ENCODE data around the gene PTPRN2. TPM values are rescaled to one million over a fixed set of nuclear protein-coding genes. Genes with fewer than 3 reads are reported as not detected.

PTPRN2 gene
- polyA plus RNA-seq, 1 experiment, result 0.02 TPM

- ChIA-PET POLR2A (no interaction called here), CTCF (no interaction called here)
- Histone ChIP-seq H3K27me3 (ENCODE audit: control insufficient read depth, insufficient read depth, low read length) (no peaks in the 10 kb centered on the region), H3K4me3 (ENCODE audit: low read depth, low read length) (no peak overlapping the region), H3K9me3 (ENCODE audit: control insufficient read depth, insufficient read depth, low read length) (peaks cover 43% of the 10 kb centered on the region), H3K27ac (ENCODE audit: low read depth, low read length) (no peak overlapping the region)
- TF ChIP-seq, protein P1, sequence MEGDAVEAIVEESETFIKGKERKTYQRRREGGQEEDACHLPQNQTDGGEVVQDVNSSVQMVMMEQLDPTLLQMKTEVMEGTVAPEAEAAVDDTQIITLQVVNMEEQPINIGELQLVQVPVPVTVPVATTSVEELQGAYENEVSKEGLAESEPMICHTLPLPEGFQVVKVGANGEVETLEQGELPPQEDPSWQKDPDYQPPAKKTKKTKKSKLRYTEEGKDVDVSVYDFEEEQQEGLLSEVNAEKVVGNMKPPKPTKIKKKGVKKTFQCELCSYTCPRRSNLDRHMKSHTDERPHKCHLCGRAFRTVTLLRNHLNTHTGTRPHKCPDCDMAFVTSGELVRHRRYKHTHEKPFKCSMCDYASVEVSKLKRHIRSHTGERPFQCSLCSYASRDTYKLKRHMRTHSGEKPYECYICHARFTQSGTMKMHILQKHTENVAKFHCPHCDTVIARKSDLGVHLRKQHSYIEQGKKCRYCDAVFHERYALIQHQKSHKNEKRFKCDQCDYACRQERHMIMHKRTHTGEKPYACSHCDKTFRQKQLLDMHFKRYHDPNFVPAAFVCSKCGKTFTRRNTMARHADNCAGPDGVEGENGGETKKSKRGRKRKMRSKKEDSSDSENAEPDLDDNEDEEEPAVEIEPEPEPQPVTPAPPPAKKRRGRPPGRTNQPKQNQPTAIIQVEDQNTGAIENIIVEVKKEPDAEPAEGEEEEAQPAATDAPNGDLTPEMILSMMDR (IDR thresholded peaks at IDR 0.05; ENCODE audit: low read depth, low read length), result no peak
- no peak for DNase-seq (ENCODE audit: low read depth, low spot score)
These were observed 26.0 kb downstream of the PTPRN2 start for GRCh38 chr7:158561659-158562058.

DNA sequence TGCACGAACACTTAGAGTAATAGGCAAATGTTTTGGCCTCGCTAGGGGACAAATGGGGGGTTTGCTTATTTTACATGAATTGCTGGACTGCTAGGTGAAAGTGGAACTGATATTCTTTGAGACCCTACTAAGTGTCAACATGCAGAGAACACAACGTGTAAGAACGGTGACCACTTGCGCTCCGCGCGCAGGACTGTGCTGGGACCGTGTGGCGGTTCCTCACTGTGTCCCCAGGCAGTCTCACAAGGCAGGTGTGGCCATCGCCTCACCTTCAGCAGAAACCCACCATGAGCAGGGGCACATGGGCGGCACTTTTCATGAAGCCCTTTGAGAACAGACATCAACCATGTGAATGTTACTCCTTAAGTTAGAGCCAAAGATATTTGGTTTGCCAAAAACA, 27.2 kb downstream of the PTPRN2 start:
- H3K9me3 ChIP-seq (ENCODE audit: control insufficient read depth, insufficient read depth, low read length), result peaks cover 53% of the 10 kb centered on the region
- no peak for DNase-seq (ENCODE audit: low read depth, low spot score)
- no peaks in the 10 kb centered on the region for H3K27me3 ChIP-seq (ENCODE audit: control insufficient read depth, insufficient read depth, low read length)
- ChIA-PET POLR2A (no interaction called here), CTCF (no interaction called here)
- H3K27ac ChIP-seq (ENCODE audit: low read depth, low read length), result no peak overlapping the region
- H3K4me3 ChIP-seq (ENCODE audit: low read depth, low read length), result no peak overlapping the region
- TF ChIP-seq, protein P1 (IDR thresholded peaks at IDR 0.05; ENCODE audit: low read depth, low read length), result no peak

DNA sequence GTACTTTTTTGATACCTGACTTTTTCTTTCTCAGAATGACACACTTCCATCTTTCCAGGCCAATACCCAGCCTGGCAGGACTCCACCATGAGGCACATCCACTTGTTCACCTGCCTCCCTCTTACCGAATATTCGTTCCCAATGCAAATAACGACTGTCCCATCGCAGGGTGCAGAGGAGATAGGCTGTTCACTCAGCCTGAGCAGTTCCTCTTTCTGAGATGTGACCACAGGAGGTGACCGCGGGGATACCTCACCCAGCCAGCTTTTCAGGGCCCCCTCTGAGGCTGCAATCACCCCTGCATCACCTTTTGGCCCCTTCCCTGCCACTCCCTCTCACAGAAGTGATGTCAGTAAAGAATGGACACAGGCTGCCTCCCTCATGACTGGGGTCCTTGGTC, 28.3 kb downstream of the PTPRN2 start:
- TF ChIP-seq, protein P1 (IDR thresholded peaks at IDR 0.05; ENCODE audit: low read depth, low read length), result no peak
- peaks cover 59% of the 10 kb centered on the region for H3K9me3 ChIP-seq (ENCODE audit: control insufficient read depth, insufficient read depth, low read length)
- no peaks in the 10 kb centered on the region for H3K27me3 ChIP-seq (ENCODE audit: control insufficient read depth, insufficient read depth, low read length)
- H3K4me3 ChIP-seq (ENCODE audit: low read depth, low read length), result no peak overlapping the region
- ChIA-PET CTCF (no interaction called here), POLR2A (no interaction called here)
- DNase-seq (ENCODE audit: low read depth, low spot score), result no peak
- H3K27ac ChIP-seq (ENCODE audit: low read depth, low read length), result no peak overlapping the region

GRCh38 chr7:158558816-158559215, 28.8 kb downstream of the PTPRN2 start:
- TF ChIP-seq, protein P1 (IDR thresholded peaks at IDR 0.05; ENCODE audit: low read depth, low read length), result no peak
- Histone ChIP-seq H3K9me3 (ENCODE audit: control insufficient read depth, insufficient read depth, low read length) (peaks cover 60% of the 10 kb centered on the region), H3K27ac (ENCODE audit: low read depth, low read length) (no peak overlapping the region), H3K27me3 (ENCODE audit: control insufficient read depth, insufficient read depth, low read length) (no peaks in the 10 kb centered on the region), H3K4me3 (ENCODE audit: low read depth, low read length) (no peak overlapping the region)
- DNase-seq (ENCODE audit: low read depth, low spot score), result no peak
- POLR2A ChIA-PET, result no interaction called here
- CTCF ChIA-PET, result no interaction called here

GRCh38 chr7:158557441-158557755, 30.2 kb downstream of the PTPRN2 start:
- TF ChIP-seq, protein P1 (IDR thresholded peaks at IDR 0.05; ENCODE audit: low read depth, low read length), result no peak
- no peak for DNase-seq (ENCODE audit: low read depth, low spot score)
- no peaks in the 10 kb centered on the region for H3K27me3 ChIP-seq (ENCODE audit: control insufficient read depth, insufficient read depth, low read length)
- POLR2A ChIA-PET, result no interaction called here
- H3K27ac ChIP-seq (ENCODE audit: low read depth, low read length), result no peak overlapping the region
- H3K9me3 ChIP-seq (ENCODE audit: control insufficient read depth, insufficient read depth, low read length), result peaks cover 70% of the 10 kb centered on the region
- CTCF ChIA-PET, result interaction anchor here (1.0 kb wide), 1 partner anchor 420 kb away, joined by 4 read pairs; no protein-coding TSS in a partner anchor
- no peak overlapping the region for H3K4me3 ChIP-seq (ENCODE audit: low read depth, low read length)
